GM04503 (cell line): ENCODE results near the gene IFITM1.
"Not testable (repeated sequence)": the region's sequence is repeated elsewhere in the genome, so short reads cannot be mapped to it uniquely, and the experiment has no call there.

Source experiments
- DNase-seq: peaks from one replicate; pipeline ENCODE4 v3.0.0-alpha.2; 2012; ENCODE audit warnings: low read depth

The IFITM1 gene

GRCh38 chr11:308740-309665 lies 4.8 kb upstream of the IFITM1 start:
- DNase-seq: not testable (repeated sequence)

GRCh38 chr11:309979-310572 lies 3.8 kb upstream of the IFITM1 start:
- DNase-seq: not testable (repeated sequence)

DNA sequence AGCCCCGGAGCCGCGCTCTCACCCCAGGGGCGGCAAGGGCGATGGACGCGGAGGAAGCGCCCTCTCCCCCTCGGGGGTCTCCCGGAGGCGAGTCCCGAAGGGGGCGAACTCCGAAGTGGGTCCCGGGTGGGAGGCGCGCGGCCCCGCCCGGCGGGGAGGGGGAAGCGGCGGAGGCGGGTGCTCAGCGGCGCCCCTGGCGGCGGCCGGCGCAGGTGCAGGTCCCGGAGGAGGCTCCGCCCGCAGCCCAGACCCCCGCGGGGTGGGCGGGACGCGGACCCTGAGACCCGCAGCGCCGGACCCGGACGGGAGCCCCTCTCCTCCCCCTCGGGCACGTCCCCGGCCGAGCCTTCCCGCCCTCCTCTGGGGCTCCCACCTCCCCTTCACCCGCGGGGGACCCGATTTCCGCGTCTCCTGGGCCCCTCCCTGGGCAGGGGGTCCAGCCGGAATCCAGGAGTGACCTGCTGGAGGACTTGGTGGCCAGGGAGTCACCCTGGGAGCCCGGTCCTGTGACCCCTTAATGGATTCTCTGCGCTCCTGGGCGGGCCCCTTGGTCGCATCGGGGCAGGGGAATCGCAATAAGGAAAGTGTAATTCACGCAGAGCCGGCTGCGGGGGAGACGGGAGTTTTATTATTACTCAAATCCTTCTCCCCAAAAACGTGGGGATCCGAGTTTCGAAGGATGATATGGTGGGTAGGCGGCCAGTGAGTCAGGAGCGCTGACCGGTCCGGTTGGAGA lies 2.7 kb upstream of the IFITM1 start:
- DNase-seq: not testable (repeated sequence)

GRCh38 chr11:312092-312816 lies 1.6 kb upstream of the IFITM1 start:
- DNase-seq: no peak

- DNase-seq: no peak
Measured at GRCh38 chr11:313304-313786, 495 bp upstream of the IFITM1 start.

DNA sequence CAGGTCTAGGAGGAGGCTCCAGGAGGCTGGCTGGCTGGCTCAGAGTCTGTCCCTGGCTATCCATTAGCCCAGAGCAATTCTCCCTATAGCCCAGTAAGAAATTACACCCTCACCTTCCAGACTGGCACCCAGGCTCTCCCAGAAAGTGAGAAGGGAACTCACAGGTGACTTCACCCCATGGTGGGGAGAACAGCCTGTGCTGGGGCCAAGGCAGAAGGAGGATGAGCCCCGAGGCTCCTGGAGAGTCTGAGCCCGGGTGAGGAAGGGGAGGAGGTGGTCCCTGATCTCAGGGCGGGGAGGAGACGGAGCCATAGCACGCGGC lies 675 bp downstream of the IFITM1 start:
- DNase-seq: not testable (repeated sequence)

- DNase-seq: no peak
Measured at GRCh38 chr11:315051-315481, 1.2 kb downstream of the IFITM1 start.

- no peak for DNase-seq
Measured at GRCh38 chr11:315516-315994, 1.7 kb downstream of the IFITM1 start.

DNA sequence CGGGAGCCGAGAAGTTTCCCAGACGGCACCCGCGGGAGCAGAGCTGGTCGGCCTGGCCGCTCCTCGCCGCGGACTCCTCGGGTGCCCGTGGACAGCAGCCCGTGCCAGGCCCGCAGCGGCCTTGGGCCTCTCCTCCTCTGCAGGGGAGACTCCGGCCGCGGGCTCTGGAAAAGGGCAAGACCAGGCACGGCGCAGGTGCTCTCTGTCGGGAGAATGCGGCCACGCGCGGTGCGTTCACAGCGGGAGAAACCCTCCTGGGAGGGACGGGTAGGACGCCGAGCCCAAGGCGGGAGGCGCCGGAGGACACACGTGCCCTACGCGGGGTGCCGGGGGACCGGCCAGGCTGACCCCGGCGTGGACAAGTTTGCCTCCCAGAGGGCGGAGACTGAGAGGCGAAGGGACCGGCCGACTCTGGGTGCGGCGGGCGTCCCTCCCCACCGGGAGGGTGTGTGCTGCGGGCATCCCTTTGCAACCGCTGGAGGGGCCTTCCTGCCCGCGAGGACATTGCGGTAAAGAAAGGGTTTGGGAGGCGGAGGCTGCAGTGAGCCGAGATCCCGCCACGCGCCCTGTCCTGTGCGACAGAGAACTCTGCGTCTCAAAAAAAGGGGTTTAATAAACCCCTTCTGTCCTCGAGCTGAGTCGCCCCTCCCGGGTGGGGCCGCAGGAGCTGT lies 2.3 kb downstream of the IFITM1 start:
- DNase-seq: no peak

- no peak for DNase-seq
Measured at GRCh38 chr11:316891-317301, 3.1 kb downstream of the IFITM1 start.

DNA sequence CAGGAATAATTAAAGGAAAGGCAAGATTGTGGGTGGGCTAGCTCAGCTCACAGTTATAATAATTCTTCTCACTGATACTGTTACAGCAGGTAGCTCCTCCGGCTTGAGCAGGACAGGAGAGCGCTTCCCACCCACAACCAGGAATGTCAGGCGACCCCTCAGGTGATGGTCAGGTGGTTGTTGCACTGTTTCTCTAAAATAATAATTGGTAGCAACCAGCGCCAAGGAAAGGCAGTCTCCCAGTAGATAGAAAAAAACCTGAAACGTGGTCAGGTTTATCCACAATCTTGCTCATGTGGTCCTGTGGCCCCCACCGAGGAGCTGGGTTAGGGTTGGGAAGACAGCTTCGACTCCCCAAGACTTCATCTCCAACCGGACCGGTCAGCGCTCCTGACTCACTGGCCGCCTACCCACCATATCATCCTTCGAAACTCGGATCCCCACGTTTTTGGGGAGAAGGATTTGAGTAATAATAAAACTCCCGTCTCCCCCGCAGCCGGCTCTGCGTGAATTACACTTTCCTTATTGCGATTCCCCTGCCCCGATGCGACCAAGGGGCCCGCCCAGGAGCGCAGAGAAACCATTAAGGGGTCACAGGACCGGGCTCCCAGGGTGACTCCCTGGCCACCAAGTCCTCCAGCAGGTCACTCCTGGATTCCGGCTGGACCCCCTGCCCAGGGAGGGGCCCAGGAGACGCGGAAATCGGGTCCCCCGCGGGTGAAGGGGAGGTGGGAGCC lies 4.0 kb downstream of the IFITM1 start:
- DNase-seq: not testable (repeated sequence)

GRCh38 chr11:318405-319120 lies 4.7 kb downstream of the IFITM1 start:
- not testable (repeated sequence) for DNase-seq

DNA sequence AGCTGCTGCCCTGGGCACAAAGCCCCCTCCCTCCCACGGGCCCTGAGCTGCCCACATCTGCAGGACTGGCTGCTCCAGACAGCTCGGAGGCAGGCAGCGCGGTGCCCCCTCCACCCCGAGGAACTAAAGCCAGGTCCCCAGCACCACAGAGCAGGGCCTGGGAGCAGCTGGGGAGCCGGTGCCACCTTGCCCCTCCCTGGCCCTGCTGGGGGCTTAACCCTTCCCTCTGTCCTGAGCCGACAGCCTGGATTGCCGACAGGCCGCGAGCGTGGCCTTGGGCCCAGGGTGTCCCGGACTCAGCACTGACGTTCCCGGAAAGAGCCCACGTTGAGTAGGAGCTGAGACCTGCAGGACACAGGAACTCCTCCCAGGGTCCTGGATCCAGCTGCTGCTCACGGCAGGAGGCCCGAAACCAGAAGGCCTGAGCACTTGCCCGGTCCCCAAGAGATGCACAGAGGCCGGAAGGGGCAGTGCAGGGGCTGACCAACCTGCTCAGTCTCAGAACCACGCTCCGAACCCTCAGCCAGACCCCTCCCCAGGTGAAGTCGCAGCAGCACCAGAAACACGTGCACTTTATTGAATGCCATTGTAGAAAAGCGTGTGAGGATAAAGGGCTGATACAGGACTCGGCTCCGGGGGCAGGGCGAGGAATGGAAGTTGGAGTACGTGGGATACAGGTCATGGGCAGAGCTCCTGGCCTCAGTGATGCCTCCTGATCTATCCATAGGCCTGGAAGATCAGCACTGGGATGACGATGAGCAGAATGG lies 5.5 kb downstream of the IFITM1 start:
- DNase-seq: not testable (repeated sequence)

DNA sequence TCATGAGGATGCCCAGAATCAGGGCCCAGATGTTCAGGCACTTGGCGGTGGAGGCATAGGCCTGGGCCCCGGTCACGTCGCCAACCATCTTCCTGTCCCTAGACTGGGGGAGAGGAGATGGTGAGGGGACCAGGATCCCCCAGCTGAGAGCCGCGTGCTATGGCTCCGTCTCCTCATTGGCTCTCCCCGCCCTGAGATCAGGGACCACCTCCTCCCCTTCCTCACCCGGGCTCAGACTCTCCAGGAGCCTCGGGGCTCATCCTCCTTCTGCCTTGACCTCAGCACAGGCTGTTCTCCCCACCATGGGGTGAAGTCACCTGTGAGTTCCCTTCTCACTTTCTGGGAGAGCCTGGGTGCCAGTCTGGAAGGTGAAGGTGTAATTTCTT lies 6.0 kb downstream of the IFITM1 start:
- DNase-seq: not testable (repeated sequence)

GRCh38 chr11:324156-324555 lies 10.3 kb downstream of the IFITM1 start:
- no peak for DNase-seq

- DNase-seq: not testable (repeated sequence)
Measured at GRCh38 chr11:324593-325517, 11.0 kb downstream of the IFITM1 start.

GRCh38 chr11:325796-326591 lies 12.2 kb downstream of the IFITM1 start:
- no peak for DNase-seq
